GM21381 (cell line): ENCODE results near the gene LRRC3C.
"Not testable (repeated sequence)": the region's sequence is repeated elsewhere in the genome, so short reads cannot be mapped to it uniquely, and the experiment has no call there.

ENCODE experiments used
- ATAC-seq: cut with Tn5 transposase; IDR thresholded peaks from one replicate; pipeline ENCODE4 v1.9.1; 2021; ENCODE audit warnings: mild to moderate bottlenecking, moderate library complexity; ENCODE audit not compliant: unreplicated experiment

Gene LRRC3C

GRCh38 chr17:39946551-39947330 is 19.2 kb downstream of the LRRC3C start:
- no peak for ATAC-seq

- not testable (repeated sequence) for ATAC-seq
These were observed 20.9 kb downstream of the LRRC3C start for GRCh38 chr17:39948489-39948828.

- no peak for ATAC-seq
These were observed 21.5 kb downstream of the LRRC3C start for GRCh38 chr17:39949028-39949427.

- ATAC-seq: no peak
These were observed 23.4 kb downstream of the LRRC3C start for GRCh38 chr17:39950871-39951348.

GRCh38 chr17:39951924-39952679 is 24.6 kb downstream of the LRRC3C start:
- ATAC-seq: no peak

- ATAC-seq: peak; percentile 74
These were observed 25.3 kb downstream of the LRRC3C start for GRCh38 chr17:39952680-39953470.

GRCh38 chr17:39953471-39953888 is 25.9 kb downstream of the LRRC3C start:
- no peak for ATAC-seq

GRCh38 chr17:39954876-39955275 is 27.3 kb downstream of the LRRC3C start:
- no peak for ATAC-seq

- no peak for ATAC-seq
These were observed 28.2 kb downstream of the LRRC3C start for GRCh38 chr17:39955726-39956225.

- no peak for ATAC-seq
These were observed 33.1 kb downstream of the LRRC3C start for GRCh38 chr17:39960524-39961041.

GRCh38 chr17:39962642-39963220 is 35.2 kb downstream of the LRRC3C start, which contains the start of gene GSDMA:
Gene GSDMA (plus strand): TSS chr17:39963004. CDS start chr17:39965688, 2,684 bp downstream.
- ATAC-seq: no peak

- ATAC-seq: no peak
These were observed 36.3 kb downstream of the LRRC3C start for GRCh38 chr17:39963829-39964228.

GRCh38 chr17:39965017-39965699 is 37.6 kb downstream of the LRRC3C start:
- no peak for ATAC-seq

GRCh38 chr17:39966771-39967170 is 39.2 kb downstream of the LRRC3C start:
- ATAC-seq: no peak

GRCh38 chr17:39968761-39969160 is 41.2 kb downstream of the LRRC3C start:
- ATAC-seq: no peak

GRCh38 chr17:39969375-39969774 is 41.8 kb downstream of the LRRC3C start:
- no peak for ATAC-seq

- no peak for ATAC-seq
These were observed 42.7 kb downstream of the LRRC3C start for GRCh38 chr17:39970157-39970692.

GRCh38 chr17:39971076-39971603 is 43.6 kb downstream of the LRRC3C start:
- no peak for ATAC-seq

GRCh38 chr17:39972271-39972670 is 44.7 kb downstream of the LRRC3C start:
- no peak for ATAC-seq
